ENCODE measurements around the gene ARHGAP23.
A peak's percentile ranks its signal among the peaks of the same experiment; 100 is the strongest.

ARHGAP23 gene

DNA sequence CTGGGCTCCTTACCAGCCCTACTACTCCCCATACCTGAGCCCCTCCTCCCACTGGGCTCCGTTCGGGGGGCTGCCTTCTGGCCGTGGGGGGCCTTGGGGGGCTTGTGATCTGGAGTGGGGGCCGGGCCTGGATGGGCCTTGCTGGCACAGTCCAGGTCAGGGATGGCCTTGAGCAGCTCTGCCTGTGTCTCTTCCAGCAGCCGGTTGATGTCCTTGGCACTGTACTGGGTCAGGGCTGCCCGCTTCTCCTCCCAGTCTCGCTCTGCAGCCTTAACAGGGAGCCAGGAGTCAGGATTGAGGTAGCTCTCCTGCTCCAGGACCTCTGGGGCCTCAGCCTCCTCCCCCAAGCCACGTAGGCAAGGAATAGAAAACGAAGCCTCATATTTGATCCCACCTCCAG is 122.9 kb downstream of the ARHGAP23 start (continued):
- no peak for TF ChIP-seq ZC3H10 (CRISPR knock-in tag; IDR thresholded peaks at IDR 0.05)
- TF ChIP-seq BACH2 (CRISPR knock-in tag; IDR thresholded peaks at IDR 0.05; ENCODE audit: borderline replicate concordance): no peak
- no peak for TF ChIP-seq TOX (CRISPR knock-in tag; IDR thresholded peaks at IDR 0.05; ENCODE audit: borderline replicate concordance)
- TF ChIP-seq PPARA (CRISPR knock-in tag; IDR thresholded peaks at IDR 0.05; ENCODE audit: borderline replicate concordance): no peak

DNA sequence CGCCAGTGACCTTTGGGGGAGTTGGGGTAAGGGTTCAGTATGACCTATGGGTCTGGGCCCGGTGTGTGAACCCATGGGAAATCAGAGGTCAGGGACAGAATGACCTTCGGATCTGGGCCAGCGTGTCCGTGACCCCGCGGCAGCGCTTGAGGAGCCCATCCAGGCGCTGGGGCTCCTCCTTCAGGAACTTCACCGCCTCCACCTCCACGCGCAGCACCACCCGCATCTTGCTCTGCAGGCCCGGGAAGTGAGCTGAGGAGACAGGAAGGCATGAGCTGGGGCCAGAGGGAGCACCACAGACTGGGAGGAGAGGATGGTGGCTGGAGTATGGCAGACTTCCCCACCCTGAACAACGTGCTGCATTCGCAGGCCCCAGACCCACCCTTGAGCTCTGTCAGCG is 124.1 kb downstream of the ARHGAP23 start:
- no peak for ATAC-seq
- TF ChIP-seq TOX (CRISPR knock-in tag; IDR thresholded peaks at IDR 0.05; ENCODE audit: borderline replicate concordance) (no peak), ESRRG (CRISPR knock-in tag; IDR thresholded peaks at IDR 0.05) (no peak), PPARA (CRISPR knock-in tag; IDR thresholded peaks at IDR 0.05; ENCODE audit: borderline replicate concordance) (no peak), ZNF8 (CRISPR knock-in tag; IDR thresholded peaks at IDR 0.05) (no peak), ZFP3 (CRISPR knock-in tag; IDR thresholded peaks at IDR 0.05) (no peak)
- TF ChIP-seq, protein P1, sequence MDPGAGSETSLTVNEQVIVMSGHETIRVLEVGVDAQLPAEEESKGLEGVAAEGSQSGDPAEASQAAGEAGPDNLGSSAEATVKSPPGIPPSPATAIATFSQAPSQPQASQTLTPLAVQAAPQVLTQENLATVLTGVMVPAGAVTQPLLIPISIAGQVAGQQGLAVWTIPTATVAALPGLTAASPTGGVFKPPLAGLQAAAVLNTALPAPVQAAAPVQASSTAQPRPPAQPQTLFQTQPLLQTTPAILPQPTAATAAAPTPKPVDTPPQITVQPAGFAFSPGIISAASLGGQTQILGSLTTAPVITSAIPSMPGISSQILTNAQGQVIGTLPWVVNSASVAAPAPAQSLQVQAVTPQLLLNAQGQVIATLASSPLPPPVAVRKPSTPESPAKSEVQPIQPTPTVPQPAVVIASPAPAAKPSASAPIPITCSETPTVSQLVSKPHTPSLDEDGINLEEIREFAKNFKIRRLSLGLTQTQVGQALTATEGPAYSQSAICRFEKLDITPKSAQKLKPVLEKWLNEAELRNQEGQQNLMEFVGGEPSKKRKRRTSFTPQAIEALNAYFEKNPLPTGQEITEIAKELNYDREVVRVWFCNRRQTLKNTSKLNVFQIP (CRISPR knock-in tag; IDR thresholded peaks at IDR 0.05; ENCODE audit: borderline replicate concordance, low read depth): no peak

DNA sequence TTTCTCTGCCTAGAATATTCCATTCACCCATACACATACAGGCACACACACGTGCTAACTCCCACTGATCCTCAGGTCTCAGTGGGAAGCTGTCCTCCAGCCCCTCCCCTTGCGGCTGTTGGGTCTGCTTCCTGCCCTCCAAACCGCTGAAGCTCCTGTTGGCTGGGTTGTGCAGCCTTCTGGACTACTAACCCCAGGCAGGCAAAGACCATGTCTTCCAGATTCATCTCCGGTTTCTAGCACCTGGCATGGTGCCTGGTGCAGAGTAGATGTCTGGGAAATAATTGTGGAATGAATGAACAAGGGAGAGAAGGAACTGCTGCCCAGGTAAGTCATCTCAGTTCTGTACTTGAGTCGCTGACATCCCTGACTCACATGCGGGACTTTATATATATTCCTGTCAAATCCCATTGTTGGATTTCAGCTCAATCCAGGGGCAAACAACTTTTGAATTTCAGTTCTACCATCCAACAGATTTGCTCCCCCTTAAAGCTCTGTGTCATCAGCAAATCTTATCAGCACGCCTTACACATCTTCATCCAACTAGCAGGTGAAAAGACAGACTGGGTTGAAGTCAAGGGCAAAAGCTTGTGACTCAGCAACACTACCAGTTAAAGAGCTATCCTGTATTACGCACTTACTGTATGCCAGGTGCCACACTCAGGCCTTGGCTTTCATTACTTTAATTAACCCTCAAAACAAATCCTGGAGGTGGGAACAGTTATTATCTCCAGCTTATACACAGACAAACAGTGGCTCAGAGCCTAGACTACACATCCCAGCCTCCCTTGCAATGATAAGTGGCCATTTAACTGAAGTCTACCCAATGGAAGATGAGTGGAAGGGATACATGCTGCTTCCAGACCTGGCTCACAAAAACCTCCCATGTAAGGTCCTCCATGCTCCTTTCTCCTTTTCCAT is 126.4 kb downstream of the ARHGAP23 start:
- peak; percentile 50 for ATAC-seq
- TF ChIP-seq BACH2 (CRISPR knock-in tag; IDR thresholded peaks at IDR 0.05; ENCODE audit: borderline replicate concordance) (no peak), ZFP30 (CRISPR knock-in tag; IDR thresholded peaks at IDR 0.05) (peak; percentile 33; the same call in 1 of the 2 replicates)

DNA sequence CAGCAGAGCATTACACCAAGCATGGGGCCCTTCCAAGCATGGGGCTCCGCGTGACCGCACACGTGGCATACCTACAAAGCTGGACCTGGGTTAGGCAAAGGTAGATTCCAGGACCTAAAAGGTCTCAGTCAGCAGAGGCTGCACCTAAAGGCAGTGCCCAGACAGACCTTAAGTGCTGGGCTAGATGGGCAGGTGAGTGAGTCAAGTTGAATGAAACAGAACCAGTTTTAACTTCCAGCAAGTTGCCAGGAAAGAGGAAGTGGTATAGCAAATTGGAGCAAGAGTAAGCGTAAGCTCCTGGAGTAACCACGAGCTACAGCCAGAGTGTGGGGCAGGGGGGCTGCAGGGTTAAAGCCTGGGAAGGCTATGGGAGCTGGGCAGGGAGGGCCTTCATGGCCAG is 128.0 kb downstream of the ARHGAP23 start:
- no peak for TF ChIP-seq BACH2 (CRISPR knock-in tag; IDR thresholded peaks at IDR 0.05; ENCODE audit: borderline replicate concordance)
- no peak for TF ChIP-seq GLIS3 (CRISPR knock-in tag; IDR thresholded peaks at IDR 0.05)
- TF ChIP-seq, protein P1 (CRISPR knock-in tag; IDR thresholded peaks at IDR 0.05; ENCODE audit: borderline replicate concordance, low read depth): no peak
- TF ChIP-seq ZNF70 (CRISPR knock-in tag; IDR thresholded peaks at IDR 0.05): no peak
- no peak for TF ChIP-seq ZC3H10 (CRISPR knock-in tag; IDR thresholded peaks at IDR 0.05)
- no peak for TF ChIP-seq SNAI2 (CRISPR knock-in tag; IDR thresholded peaks at IDR 0.05)
- TF ChIP-seq ISL1 (CRISPR knock-in tag; IDR thresholded peaks at IDR 0.05): no peak
- no peak for TF ChIP-seq ZFP30 (CRISPR knock-in tag; IDR thresholded peaks at IDR 0.05)
- TF ChIP-seq, protein P2, sequence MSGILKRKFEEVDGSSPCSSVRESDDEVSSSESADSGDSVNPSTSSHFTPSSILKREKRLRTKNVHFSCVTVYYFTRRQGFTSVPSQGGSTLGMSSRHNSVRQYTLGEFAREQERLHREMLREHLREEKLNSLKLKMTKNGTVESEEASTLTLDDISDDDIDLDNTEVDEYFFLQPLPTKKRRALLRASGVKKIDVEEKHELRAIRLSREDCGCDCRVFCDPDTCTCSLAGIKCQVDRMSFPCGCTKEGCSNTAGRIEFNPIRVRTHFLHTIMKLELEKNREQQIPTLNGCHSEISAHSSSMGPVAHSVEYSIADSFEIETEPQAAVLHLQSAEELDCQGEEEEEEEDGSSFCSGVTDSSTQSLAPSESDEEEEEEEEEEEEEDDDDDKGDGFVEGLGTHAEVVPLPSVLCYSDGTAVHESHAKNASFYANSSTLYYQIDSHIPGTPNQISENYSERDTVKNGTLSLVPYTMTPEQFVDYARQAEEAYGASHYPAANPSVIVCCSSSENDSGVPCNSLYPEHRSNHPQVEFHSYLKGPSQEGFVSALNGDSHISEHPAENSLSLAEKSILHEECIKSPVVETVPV (CRISPR knock-in tag; IDR thresholded peaks at IDR 0.05): no peak
- no peak for TF ChIP-seq CSDC2 (CRISPR knock-in tag; IDR thresholded peaks at IDR 0.05)
- TF ChIP-seq ZNF8 (CRISPR knock-in tag; IDR thresholded peaks at IDR 0.05): no peak
- TF ChIP-seq, protein P3, sequence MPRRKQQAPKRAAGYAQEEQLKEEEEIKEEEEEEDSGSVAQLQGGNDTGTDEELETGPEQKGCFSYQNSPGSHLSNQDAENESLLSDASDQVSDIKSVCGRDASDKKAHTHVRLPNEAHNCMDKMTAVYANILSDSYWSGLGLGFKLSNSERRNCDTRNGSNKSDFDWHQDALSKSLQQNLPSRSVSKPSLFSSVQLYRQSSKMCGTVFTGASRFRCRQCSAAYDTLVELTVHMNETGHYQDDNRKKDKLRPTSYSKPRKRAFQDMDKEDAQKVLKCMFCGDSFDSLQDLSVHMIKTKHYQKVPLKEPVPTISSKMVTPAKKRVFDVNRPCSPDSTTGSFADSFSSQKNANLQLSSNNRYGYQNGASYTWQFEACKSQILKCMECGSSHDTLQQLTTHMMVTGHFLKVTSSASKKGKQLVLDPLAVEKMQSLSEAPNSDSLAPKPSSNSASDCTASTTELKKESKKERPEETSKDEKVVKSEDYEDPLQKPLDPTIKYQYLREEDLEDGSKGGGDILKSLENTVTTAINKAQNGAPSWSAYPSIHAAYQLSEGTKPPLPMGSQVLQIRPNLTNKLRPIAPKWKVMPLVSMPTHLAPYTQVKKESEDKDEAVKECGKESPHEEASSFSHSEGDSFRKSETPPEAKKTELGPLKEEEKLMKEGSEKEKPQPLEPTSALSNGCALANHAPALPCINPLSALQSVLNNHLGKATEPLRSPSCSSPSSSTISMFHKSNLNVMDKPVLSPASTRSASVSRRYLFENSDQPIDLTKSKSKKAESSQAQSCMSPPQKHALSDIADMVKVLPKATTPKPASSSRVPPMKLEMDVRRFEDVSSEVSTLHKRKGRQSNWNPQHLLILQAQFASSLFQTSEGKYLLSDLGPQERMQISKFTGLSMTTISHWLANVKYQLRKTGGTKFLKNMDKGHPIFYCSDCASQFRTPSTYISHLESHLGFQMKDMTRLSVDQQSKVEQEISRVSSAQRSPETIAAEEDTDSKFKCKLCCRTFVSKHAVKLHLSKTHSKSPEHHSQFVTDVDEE (CRISPR knock-in tag; IDR thresholded peaks at IDR 0.05): no peak
- ATAC-seq: no peak

DNA sequence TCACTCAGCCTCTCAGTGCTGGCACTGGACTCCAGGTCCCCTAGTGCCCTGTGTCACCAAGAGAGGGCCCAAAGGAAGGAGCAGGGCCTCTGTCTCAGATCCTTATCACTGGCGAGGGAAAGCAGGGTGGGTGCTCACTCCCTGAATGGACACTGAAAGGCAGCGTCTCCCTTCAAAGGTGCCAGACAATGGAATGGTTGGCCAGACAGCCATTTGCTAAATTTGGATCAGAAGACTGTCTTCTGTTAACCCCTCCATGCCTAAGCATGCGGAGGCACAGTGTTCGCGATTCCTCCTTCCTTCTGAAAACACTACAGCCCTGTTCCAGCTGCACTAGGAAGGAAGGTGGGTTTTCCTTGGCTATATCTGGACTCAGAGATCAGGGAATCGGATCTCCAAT is 129.1 kb downstream of the ARHGAP23 start:
- ATAC-seq: no peak
- no peak for TF ChIP-seq PPARA (CRISPR knock-in tag; IDR thresholded peaks at IDR 0.05; ENCODE audit: borderline replicate concordance)
- no peak for TF ChIP-seq BACH2 (CRISPR knock-in tag; IDR thresholded peaks at IDR 0.05; ENCODE audit: borderline replicate concordance)
- no peak for TF ChIP-seq ZNF565 (CRISPR knock-in tag; conservative IDR thresholded peaks at IDR 0.05; ENCODE audit: low read depth)
- no peak for TF ChIP-seq OSR1 (CRISPR knock-in tag; IDR thresholded peaks at IDR 0.05)
- TF ChIP-seq, protein P3 (CRISPR knock-in tag; IDR thresholded peaks at IDR 0.05): no peak
- TF ChIP-seq TCF4 (CRISPR knock-in tag; IDR thresholded peaks at IDR 0.05; ENCODE audit: borderline replicate concordance): no peak
- no peak for TF ChIP-seq RARB (CRISPR knock-in tag; IDR thresholded peaks at IDR 0.05)
- TF ChIP-seq ISL1 (CRISPR knock-in tag; IDR thresholded peaks at IDR 0.05): no peak
- TF ChIP-seq, protein P2 (CRISPR knock-in tag; IDR thresholded peaks at IDR 0.05): no peak
- TF ChIP-seq ESRRG (CRISPR knock-in tag; IDR thresholded peaks at IDR 0.05): no peak
- no peak for TF ChIP-seq CSDC2 (CRISPR knock-in tag; IDR thresholded peaks at IDR 0.05)

Measured in SK-N-SH treated with all-trans-retinoic acid at 6 μM for 48 hours (cell line).